H9 (cell line): ENCODE data around the gene ALKAL2. TPM values are rescaled to one million over a fixed set of nuclear protein-coding genes. Genes with fewer than 3 reads are reported as not detected.

ENCODE experiments used
- DNase-seq: peaks from one replicate; pipeline ENCODE4 v3.0.0-alpha.2; 2017
- H2AFZ ChIP-seq: one replicate; pipeline ENCODE4 v1.6.1; 2013; ENCODE audit warnings: mild to moderate bottlenecking, low read length, control low read depth, moderate library complexity
- H2AK5ac ChIP-seq: 2 replicates; pipeline ENCODE4 v1.6.1; 2013; ENCODE audit warnings: low read length, control low read depth, mixed read lengths; ENCODE audit not compliant: insufficient read length
- H2BK120ac ChIP-seq: one replicate; pipeline ENCODE4 v1.6.1; 2013; ENCODE audit warnings: low read depth, mild to moderate bottlenecking, low read length, control low read depth, inconsistent platforms; ENCODE audit not compliant: poor library complexity, severe bottlenecking
- H2BK12ac ChIP-seq: 2 replicates; pipeline ENCODE4 v1.6.1; 2013; ENCODE audit warnings: low read length, control low read depth, mixed read lengths, low read depth; ENCODE audit not compliant: insufficient read length
- H2BK15ac ChIP-seq: 2 replicates; pipeline ENCODE4 v1.6.1; 2013; ENCODE audit warnings: low read depth, low read length, control low read depth
- H2BK20ac ChIP-seq: one replicate; pipeline ENCODE4 v1.6.1; 2013; ENCODE audit warnings: low read depth, mild to moderate bottlenecking, low read length, control low read depth, inconsistent platforms; ENCODE audit not compliant: poor library complexity, severe bottlenecking
- H2BK5ac ChIP-seq: 2 replicates; pipeline ENCODE4 v1.6.1; 2013; ENCODE audit warnings: low read length, control low read depth, mixed read lengths; ENCODE audit not compliant: insufficient read length
- H3K14ac ChIP-seq: 2 replicates; pipeline ENCODE4 v1.6.1; 2013; ENCODE audit warnings: low read length, control low read depth; ENCODE audit not compliant: insufficient read depth
- H3K18ac ChIP-seq: 2 replicates; pipeline ENCODE4 v1.6.1; 2013; ENCODE audit warnings: low read depth, mild to moderate bottlenecking, mixed read lengths, low read length, control low read depth; ENCODE audit not compliant: insufficient read length
- H3K23ac ChIP-seq: 2 replicates; pipeline ENCODE4 v1.6.1; 2013; ENCODE audit warnings: low read length, control low read depth, mixed read lengths, low read depth; ENCODE audit not compliant: insufficient read length
- H3K23me2 ChIP-seq: 2 replicates; pipeline ENCODE4 v1.6.1; 2013; ENCODE audit warnings: low read depth, mild to moderate bottlenecking, mixed read lengths, low read length, control low read depth; ENCODE audit not compliant: insufficient read length, poor library complexity, severe bottlenecking
- H3K27ac ChIP-seq: 2 replicates; pipeline ENCODE4 v1.5.1; 2013; ENCODE audit warnings: low read length, control low read depth, mixed read lengths, low read depth; ENCODE audit not compliant: insufficient read length
- H3K27me3 ChIP-seq: 2 replicates; pipeline ENCODE4 v1.6.1; 2013; ENCODE audit warnings: low read length, control low read depth, inconsistent platforms; ENCODE audit not compliant: insufficient read depth
- H3K4ac ChIP-seq: 2 replicates; pipeline ENCODE4 v1.6.1; 2013; ENCODE audit warnings: low read depth, mild to moderate bottlenecking, control low read depth, inconsistent platforms, low read length, moderate library complexity
- H3K4me1 ChIP-seq: 2 replicates; pipeline ENCODE4 v1.6.1; 2013; ENCODE audit warnings: low read length, control low read depth, inconsistent platforms; ENCODE audit not compliant: insufficient read depth
- H3K4me2 ChIP-seq: 2 replicates; pipeline ENCODE4 v1.6.1; 2013; ENCODE audit warnings: low read length, control low read depth, mixed read lengths; ENCODE audit not compliant: insufficient read length, insufficient read depth
- H3K56ac ChIP-seq: 2 replicates; pipeline ENCODE4 v1.6.1; 2013; ENCODE audit warnings: low read depth, mild to moderate bottlenecking, mixed read lengths, low read length, control low read depth; ENCODE audit not compliant: insufficient read length
- H3K79me1 ChIP-seq: 2 replicates; pipeline ENCODE4 v1.6.1; 2013; ENCODE audit warnings: low read depth, mild to moderate bottlenecking, moderate library complexity, low read length, control low read depth, inconsistent platforms; ENCODE audit not compliant: insufficient read depth, poor library complexity, severe bottlenecking
- H3K79me2 ChIP-seq: 2 replicates; pipeline ENCODE4 v1.6.1; 2013; ENCODE audit warnings: low read length, control low read depth, inconsistent platforms; ENCODE audit not compliant: insufficient read depth
- H3K9ac ChIP-seq: 2 replicates; pipeline ENCODE4 v1.6.1; 2013; ENCODE audit warnings: low read length, control low read depth, mixed read lengths; ENCODE audit not compliant: insufficient read length; ENCODE audit errors: extremely low read depth
- H3K9me3 ChIP-seq: one replicate; pipeline ENCODE4 v1.6.1; 2013; ENCODE audit warnings: low read depth, low read length, inconsistent platforms; ENCODE audit not compliant: control insufficient read depth
- H3T11ph ChIP-seq: one replicate; pipeline ENCODE4 v1.6.1; 2013; ENCODE audit warnings: mild to moderate bottlenecking, low read length, control low read depth, inconsistent platforms
- H4K20me1 ChIP-seq: one replicate; pipeline ENCODE4 v1.6.1; 2013; ENCODE audit not compliant: control insufficient read depth, insufficient read length, insufficient read depth
- H4K5ac ChIP-seq: 2 replicates; pipeline ENCODE4 v1.6.1; 2013; ENCODE audit warnings: low read depth, mild to moderate bottlenecking, mixed read lengths, low read length, control low read depth; ENCODE audit not compliant: insufficient read length
- H4K8ac ChIP-seq: replicated peaks from 2 replicates; pipeline ENCODE4 v1.6.1; 2013; ENCODE audit warnings: low read length, control low read depth, mixed read lengths, low read depth; ENCODE audit not compliant: insufficient read length
- H4K91ac ChIP-seq: 2 replicates; pipeline ENCODE4 v1.6.1; 2013; ENCODE audit warnings: low read depth, mild to moderate bottlenecking, moderate library complexity, mixed read lengths, low read length, control low read depth; ENCODE audit not compliant: insufficient read length
- H3K27ac Mint-ChIP-seq, 3 experiments: 2 replicates in 2 of 3; 3 replicates in 1 of 3; pipeline ENCODE4 v1.8.0; 2020 to 2021; ENCODE audit warnings: mixed read lengths in 3 of 3, mild to moderate bottlenecking in 1 of 3, moderate library complexity in 1 of 3
- H3K27me3 Mint-ChIP-seq: 2 replicates; pipeline ENCODE4 v1.8.0; 2021; ENCODE audit warnings: low read depth, mild to moderate bottlenecking, moderate library complexity, mixed read lengths
- H3K36me3 Mint-ChIP-seq, 3 experiments: 2 replicates in 2 of 3; 3 replicates in 1 of 3; pipeline ENCODE4 v1.8.0; 2020 to 2021; ENCODE audit warnings: low read depth in 3 of 3, mixed read lengths in 3 of 3; ENCODE audit not compliant: insufficient read depth in 1 of 3
- H3K4me1 Mint-ChIP-seq, 2 experiments: 2 replicates each; pipeline ENCODE4 v1.8.0; 2020; ENCODE audit warnings: mixed read lengths in 2 of 2
- H3K4me3 Mint-ChIP-seq, 2 experiments: 2 replicates in 1 of 2; 3 replicates in 1 of 2; pipeline ENCODE4 v1.8.0; 2020 to 2021; ENCODE audit warnings: mild to moderate bottlenecking in 2 of 2, mixed read lengths in 2 of 2, moderate library complexity in 1 of 2
- H3K9me3 Mint-ChIP-seq, 2 experiments: 2 replicates in 1 of 2; 3 replicates in 1 of 2; pipeline ENCODE4 v1.8.0; 2020; ENCODE audit warnings: mild to moderate bottlenecking in 2 of 2, mixed read lengths in 2 of 2, moderate library complexity in 1 of 2
- whole genome bisulfite sequencing: extraction: QIAGEN DNeasy Blood & Tissue Kit; methylation state at CpG from one replicate; pipeline ENCODE4 v1.1.7; 2013; ENCODE audit warnings: missing lambda C conversion rate, low lambda C conversion rate, mixed read lengths; ENCODE audit not compliant: insufficient read length; ENCODE audit errors: extremely low coverage; 5-methylcytosine and 5-hydroxymethylcytosine counted together
- total RNA-seq: library from RNA; stranded (reverse); gene quantifications from 2 replicates; pipeline ENCODE4 v1.2.1, GENCODE V29; 2021
- TF ChIP-seq, protein P1 (sequence below): fragments of 200-600 bp; sonication (generic); conservative IDR thresholded peaks from 3 replicates; pipeline ENCODE4 v1.8.0; 2021; ENCODE audit warnings: antibody characterized with exemption, mild to moderate bottlenecking

Gene ALKAL2
- total RNA-seq, 1 experiment from 2014 or later = 0.48 TPM

DNA sequence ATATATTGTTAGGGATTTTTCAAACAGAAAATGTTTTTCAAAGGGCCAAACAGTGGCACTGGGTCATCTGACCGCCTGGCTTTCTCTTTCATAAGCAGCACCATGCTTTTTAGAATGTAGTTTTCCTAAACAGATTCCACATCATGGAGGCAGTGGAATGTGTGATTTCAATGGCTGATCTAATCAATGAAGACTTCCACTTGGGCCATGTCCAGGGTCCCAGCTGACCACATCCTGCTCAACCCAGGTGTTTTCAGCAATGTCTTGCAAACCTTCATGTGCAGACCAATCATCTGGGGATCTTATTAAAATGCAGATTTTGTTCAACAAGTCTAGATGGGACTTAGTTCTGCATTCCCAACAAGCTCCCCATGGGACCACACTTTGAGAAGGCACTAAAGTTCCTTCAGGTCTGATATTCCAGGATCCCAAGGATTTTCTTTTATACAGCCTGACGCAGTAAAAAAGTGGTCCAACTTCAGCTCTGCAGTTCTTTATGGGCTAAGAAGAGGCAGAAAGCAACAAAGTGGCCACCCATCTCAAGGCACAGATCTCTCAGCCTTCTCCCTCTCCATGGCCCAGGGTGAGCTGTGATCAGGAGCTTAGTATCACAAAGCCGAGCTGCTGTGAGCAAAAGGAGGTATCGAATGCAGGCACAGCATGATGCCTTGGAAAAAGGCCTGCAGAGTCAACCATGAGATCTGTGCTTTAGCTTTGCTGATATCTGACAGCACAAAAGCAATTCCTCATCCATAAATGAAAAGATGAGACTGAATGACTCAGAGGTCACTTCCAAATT is 3.7 kb downstream of the ALKAL2 start:
- no peak overlapping the region for H2BK12ac ChIP-seq
- H3K4me1 ChIP-seq = peaks cover 16% of the 10 kb centered on the region
- no peaks in the 10 kb centered on the region for H3K79me1 ChIP-seq
- H3K27me3 Mint-ChIP-seq = peaks cover 38% of the 10 kb centered on the region
- H4K5ac ChIP-seq = no peak overlapping the region
- TF ChIP-seq, protein P1, sequence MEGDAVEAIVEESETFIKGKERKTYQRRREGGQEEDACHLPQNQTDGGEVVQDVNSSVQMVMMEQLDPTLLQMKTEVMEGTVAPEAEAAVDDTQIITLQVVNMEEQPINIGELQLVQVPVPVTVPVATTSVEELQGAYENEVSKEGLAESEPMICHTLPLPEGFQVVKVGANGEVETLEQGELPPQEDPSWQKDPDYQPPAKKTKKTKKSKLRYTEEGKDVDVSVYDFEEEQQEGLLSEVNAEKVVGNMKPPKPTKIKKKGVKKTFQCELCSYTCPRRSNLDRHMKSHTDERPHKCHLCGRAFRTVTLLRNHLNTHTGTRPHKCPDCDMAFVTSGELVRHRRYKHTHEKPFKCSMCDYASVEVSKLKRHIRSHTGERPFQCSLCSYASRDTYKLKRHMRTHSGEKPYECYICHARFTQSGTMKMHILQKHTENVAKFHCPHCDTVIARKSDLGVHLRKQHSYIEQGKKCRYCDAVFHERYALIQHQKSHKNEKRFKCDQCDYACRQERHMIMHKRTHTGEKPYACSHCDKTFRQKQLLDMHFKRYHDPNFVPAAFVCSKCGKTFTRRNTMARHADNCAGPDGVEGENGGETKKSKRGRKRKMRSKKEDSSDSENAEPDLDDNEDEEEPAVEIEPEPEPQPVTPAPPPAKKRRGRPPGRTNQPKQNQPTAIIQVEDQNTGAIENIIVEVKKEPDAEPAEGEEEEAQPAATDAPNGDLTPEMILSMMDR = no peak
- no peak overlapping the region for H3K18ac ChIP-seq
- H3K4ac ChIP-seq = no peak overlapping the region
- no peaks in the 10 kb centered on the region for H3K9me3 ChIP-seq
- no peak overlapping the region for H3K27ac Mint-ChIP-seq
- no peaks in the 10 kb centered on the region for H4K20me1 ChIP-seq
- H3K4me3 Mint-ChIP-seq = 0 out of 5 replicates have a peak overlapping the region, but pooled peaks of 1 of the 2 experiments have one; percentile 26
- peaks cover 40 to 41% of the 10 kb centered on the region in 2 experiments for H3K4me1 Mint-ChIP-seq
- no peak overlapping the region for H4K8ac ChIP-seq
- H4K91ac ChIP-seq = no peak overlapping the region
- no CpG with 5 or more reads among the region's 4 CpGs for WGBS
- DNase-seq = peak; percentile 40
- no peak overlapping the region for H2BK20ac ChIP-seq
- no peak overlapping the region for H3K14ac ChIP-seq
- peaks cover 6% of the 10 kb centered on the region; the same call in 1 of the 2 replicates for H3K27me3 ChIP-seq
- no peak overlapping the region for H3K9ac ChIP-seq
- H3K27ac ChIP-seq = no peak overlapping the region
- no peak overlapping the region for H2BK15ac ChIP-seq
- no peak overlapping the region for H3T11ph ChIP-seq
- H3K23ac ChIP-seq = no peak overlapping the region
- no peaks in the 10 kb centered on the region for H3K79me2 ChIP-seq
- H2AFZ ChIP-seq = no peak overlapping the region
- H3K23me2 ChIP-seq = peaks cover 8% of the 10 kb centered on the region
- no peak overlapping the region for H3K56ac ChIP-seq
- no peak overlapping the region for H2BK120ac ChIP-seq
- H3K36me3 Mint-ChIP-seq = peaks cover 16 to 27% (median 23%) of the 10 kb centered on the region in 3 experiments
- no peak overlapping the region for H2BK5ac ChIP-seq
- H3K4me2 ChIP-seq = no peak overlapping the region
- H2AK5ac ChIP-seq = no peak overlapping the region
- no peaks in the 10 kb centered on the region for H3K9me3 Mint-ChIP-seq
